NCI-H146 (cell line): ENCODE measurements around the gene INF2.

ENCODE experiments used
- DNase-seq: peaks from one replicate; lab custom pipeline; 2025; lab: John Stamatoyannopoulos, UW

Gene INF2

DNA sequence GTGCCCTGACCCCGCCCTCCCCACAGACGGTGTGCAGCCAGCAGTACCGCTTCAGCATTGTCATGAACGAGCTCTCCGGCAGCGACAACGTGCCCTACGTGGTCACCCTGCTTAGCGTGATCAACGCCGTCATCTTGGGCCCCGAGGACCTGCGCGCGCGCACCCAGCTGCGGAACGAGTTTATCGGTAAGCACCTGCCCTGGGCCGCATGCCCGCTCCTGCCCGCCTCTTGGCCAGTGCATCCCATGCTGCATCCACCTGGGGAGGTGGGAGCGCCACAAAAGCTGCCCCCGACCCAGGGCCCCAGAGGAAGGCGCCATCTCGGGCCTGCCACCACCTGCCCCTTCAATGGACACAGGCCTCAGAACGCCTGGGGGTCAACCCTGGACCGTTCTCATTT is 13.9 kb downstream of the INF2 start:
- DNase-seq: no peak

DNA sequence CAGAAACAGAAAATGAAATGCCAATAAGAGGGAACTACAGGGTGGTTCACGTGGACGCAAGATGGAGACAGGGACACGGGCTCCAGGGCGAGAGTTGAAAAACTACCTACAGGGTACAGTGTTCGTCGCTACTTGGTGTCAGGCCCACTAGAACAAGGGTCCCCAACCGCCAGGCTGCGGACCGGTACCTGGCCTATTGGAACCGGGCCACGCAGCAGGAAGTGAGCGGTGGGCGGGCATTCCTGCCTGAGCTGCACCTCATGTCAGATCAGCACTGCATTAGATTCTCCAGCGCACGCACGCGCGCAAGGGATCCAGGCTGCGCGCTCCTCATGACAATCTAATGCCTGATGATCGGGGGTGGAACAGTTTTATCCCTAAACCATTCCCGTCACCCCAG is 14.8 kb downstream of the INF2 start:
- no peak for DNase-seq

DNA sequence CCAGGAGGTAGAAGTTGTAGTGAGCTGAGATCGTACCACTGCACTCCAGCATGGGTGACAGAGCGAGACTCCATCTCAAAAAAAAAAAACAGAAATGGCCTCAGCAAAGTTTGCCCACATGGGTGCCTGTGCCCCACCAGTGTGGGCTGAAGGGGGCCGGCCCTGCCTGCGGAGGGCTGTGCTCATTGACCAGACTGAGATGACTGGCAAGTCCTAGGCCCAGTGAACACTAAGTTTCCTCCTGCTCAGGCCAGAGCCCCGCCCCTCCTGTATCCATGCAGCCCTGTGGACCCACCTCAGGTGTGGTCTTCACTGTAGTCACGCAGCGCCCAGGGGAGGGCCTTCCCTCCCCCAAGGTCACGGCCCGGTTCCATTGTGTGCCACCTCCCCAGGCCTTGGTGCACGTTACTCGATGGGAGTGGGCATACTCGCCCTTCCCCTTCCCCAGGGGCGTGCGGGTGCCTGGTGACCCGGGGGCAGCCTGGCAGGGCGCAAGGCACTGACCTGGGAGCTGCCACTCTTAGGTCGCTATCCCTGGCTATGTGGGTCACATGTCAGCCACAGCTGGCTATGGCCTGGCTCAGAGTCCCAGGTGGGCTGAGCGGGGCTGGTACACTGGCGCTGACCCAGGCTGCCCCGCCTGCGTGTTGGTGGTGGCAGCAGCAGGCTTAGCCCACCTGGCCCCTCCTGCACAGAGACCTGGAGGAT is 16.1 kb downstream of the INF2 start:
- no peak for DNase-seq

DNA sequence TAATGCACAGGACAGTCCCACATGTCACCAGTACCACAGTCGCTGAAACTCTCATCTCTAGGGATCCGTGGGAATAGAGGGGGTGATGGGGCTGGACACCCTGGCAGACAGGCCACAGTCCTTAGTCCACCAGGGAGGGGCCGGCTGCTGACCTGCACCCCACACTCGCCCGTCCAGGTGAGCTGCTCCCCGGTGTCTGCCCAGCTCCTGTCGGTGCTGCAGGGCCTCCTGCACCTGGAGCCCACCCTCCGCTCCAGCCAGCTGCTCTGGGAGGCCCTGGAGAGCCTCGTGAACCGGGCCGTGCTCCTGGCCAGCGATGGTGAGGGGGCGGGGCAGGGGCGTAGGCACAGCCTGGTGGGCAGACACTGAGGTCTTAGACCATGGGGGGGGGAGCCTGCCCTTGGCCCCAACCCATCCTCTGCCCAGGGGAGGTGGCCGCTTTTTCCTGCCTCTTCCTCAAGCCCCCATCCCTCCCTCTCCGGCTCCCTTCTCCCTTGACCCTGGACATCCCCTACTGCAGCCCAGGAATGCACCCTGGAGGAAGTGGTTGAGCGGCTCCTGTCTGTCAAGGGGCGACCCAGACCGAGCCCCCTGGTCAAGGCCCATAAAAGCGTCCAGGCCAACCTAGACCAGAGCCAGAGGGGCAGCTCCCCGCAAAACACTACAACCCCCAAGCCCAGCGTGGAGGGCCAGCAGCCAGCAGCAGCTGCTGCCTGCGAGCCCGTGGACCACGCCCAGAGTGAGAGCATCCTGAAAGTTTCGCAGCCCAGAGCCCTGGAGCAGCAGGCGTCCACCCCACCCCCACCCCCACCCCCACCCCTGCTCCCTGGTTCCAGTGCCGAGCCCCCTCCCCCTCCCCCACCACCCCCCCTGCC is 17.6 kb downstream of the INF2 start:
- peak; percentile 70 for DNase-seq

DNA sequence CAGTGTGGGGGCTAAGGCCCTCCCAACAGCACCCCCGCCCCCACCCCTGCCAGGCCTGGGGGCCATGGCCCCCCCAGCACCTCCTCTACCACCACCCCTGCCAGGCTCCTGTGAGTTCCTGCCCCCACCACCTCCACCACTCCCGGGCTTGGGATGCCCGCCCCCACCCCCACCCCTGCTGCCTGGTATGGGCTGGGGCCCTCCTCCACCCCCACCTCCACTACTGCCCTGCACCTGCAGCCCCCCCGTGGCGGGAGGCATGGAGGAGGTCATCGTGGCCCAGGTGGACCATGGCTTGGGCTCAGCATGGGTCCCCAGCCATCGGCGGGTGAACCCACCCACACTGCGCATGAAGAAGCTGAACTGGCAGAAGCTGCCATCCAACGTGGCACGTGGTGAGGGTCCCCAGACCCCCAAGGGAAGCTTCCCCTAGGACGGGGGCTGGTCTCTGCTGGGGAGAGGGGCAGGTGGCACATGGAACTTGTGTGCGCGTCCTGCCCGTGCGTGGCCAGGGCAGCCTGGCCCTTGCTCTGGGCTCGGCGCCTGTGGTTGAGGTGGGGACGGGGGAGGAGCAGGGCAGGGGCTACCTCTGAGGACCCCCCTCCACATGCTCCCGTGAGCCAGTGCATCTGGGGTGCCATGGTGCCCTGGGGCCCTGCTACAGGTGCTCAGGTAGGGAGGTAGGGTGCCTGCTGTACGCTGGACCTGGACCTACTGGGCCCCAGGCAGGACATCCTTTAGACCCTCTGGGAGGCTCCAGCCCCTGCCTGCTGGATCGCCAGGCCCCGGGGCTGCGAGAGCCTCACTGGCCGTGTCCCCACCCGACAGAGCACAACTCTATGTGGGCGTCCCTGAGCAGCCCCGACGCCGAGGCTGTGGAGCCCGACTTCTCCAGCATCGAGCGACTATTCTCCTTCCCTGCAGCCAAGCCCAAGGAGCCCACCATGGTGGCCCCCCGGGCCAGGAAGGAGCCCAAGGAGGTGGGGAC is 18.5 kb downstream of the INF2 start:
- DNase-seq: peak; percentile 95

DNA sequence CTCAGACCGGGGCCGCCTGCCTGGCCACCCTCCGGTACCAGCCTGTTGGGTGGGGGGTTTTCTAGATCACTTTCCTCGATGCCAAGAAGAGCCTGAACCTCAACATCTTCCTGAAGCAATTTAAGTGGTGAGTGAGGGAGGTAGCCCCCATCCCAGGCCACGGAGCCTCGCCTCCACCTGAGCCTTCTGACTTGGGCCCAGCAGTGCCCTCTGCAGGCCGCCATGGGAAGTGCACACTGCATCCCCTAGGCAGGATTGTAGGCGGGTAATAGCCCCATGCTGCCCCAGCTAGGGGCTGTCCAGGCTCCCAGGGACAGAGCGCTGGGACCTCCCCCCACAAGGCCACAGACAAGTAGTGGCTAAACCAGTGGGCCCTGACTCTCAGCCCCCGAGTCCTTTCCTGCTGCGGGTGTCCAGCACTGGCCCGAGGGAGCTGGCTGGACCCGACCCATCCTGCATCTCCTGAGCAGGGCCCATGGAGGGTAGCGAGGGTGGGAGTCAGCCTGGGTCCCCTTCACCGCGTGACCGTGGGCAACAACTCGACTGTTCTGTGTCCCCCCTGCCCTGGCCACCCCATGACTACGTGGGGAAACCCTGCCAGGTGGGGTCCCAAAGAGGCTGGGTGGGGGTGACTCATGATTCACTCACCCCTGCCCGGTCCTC is 19.3 kb downstream of the INF2 start:
- DNase-seq: peak; percentile 78

DNA sequence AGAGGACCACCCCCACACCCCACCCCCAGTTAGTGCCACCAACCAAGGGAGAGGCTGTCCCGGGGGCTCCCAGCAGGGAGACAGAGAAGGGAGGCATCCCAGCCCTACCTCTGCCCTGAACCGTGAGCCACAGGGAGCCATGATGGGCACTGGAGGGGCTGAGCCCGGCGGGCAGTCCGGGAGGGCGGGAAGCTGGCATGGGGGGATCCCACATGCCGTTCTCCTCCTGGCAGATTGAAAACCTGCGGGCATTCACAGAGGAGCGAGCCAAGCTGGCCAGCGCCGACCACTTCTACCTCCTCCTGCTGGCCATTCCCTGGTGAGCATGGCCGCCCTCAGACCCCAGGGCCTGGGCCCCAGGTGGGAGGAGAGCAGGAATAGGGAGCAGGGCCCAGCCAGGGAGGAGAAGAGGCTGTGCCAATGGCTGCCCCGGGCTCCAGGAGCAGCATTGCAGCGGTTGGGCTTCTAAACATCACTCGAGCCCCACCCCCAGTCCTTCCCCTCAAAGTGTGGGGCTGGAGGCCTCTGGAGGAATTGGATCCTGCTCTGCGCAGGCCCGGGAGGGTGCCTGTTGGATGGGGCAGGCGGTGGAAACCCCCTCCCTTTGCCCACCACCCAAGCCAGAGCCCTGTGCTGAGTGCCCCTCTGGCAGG is 20.1 kb downstream of the INF2 start:
- DNase-seq: no peak

DNA sequence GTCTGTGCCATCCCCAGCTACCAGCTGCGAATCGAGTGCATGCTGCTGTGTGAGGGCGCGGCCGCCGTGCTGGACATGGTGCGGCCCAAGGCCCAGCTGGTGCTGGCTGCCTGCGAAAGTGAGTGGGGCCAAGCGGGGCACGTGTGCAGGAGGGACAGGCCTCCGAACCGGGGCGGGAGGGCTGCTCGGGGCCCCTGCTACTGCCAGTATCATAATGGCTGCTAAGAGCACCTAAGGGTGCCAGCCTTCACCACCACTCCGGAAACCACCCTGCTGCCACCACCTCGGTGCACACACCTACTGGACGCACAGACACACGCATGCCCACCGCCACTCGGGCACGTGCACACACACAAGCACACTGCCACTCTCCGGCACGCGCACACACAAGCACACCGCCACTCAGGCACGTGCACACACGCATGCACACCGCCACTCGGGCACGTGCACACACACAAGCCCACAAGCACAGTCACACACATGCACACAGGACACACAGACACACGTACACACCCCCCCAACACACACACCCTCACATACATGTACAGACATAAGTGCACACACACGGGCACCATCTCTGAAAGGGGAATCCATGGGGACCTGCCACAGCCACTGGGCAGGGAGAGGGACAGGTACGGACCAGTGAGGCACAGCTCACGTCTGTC is 20.8 kb downstream of the INF2 start:
- no peak for DNase-seq

DNA sequence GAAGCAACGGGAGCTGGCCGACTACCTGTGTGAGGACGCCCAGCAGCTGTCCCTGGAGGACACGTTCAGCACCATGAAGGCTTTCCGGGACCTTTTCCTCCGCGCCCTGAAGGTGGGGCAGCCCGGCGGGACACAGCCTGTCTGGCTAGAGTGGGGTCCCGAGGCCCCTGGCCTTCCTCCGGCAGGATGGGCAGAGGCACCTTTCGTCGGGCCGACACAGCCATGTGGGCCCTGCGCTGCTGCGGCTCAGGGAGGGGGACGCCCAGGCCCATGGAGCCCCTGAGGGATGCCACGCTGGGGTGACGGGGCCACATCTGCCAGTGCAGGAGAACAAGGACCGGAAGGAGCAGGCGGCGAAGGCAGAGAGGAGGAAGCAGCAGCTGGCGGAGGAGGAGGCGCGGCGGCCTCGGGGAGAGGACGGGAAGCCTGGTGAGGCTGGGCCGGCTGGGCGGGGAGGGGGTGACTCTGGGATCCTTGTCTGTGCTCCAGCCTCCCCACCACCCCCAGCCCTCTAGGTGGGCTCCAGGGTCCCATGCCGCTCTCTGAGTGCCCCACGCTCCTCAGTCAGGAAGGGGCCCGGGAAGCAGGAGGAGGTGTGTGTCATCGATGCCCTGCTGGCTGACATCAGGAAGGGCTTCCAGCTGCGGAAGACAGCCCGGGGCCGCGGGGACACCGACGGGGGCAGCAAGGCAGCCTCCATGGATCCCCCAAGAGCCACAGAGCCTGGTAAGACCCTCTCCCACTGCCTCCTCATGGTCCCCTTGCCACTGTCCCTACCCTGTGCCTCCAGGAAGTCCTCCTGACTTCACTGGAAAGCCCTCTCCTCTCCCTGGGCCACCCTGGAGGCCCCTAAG is 23.7 kb downstream of the INF2 start:
- DNase-seq: no peak

DNA sequence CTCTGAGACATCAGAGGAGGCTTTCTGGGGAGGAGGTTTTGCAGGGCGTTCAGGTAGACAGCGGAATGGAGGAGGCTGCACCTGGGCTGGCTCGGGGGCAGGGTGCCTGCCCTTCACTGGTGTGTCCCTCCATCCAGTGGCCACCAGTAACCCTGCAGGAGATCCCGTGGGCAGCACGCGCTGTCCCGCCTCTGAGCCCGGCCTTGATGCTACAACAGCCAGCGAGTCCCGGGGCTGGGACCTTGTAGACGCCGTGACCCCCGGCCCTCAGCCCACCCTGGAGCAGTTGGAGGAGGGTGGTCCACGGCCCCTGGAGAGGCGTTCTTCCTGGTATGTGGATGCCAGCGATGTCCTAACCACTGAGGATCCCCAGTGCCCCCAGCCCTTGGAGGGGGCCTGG is 24.6 kb downstream of the INF2 start:
- DNase-seq: no peak

DNA sequence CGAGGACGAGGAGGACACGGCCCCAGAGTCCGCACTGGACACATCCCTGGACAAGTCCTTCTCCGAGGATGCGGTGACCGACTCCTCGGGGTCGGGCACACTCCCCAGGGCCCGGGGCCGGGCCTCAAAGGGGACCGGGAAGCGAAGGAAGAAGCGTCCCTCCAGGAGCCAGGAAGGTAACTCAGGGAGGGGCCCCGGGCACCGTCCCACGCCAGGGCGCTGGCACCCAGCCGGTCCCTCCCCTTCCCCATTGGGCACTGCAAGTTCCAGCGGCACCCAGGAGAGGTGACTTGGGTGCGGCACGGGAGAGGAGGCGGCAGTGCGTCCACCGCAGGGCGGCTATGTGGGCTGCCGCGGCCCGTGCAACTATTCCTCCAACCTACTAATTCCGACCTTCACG is 25.3 kb downstream of the INF2 start:
- DNase-seq: no peak

DNA sequence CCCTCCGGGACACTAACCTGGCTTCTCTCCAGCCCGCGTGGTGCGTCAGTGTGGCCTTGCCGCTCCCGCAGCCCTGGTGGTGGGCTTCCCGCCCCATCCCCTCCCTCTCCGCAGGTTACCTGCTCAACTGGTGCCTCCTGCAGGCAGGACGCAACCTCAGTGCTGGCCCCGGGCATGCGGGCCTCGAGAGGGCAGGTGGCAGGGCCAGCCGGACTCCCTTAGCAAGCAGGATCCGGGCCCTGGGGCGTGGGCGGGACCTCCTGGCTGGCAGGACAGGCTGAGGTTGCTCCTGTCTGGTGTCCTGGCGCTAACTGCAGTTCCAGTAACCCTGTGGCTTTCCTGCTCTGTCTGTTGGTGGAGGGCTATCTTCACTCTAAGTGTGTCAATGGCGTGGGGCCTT is 26.0 kb downstream of the INF2 start:
- no peak for DNase-seq

DNA sequence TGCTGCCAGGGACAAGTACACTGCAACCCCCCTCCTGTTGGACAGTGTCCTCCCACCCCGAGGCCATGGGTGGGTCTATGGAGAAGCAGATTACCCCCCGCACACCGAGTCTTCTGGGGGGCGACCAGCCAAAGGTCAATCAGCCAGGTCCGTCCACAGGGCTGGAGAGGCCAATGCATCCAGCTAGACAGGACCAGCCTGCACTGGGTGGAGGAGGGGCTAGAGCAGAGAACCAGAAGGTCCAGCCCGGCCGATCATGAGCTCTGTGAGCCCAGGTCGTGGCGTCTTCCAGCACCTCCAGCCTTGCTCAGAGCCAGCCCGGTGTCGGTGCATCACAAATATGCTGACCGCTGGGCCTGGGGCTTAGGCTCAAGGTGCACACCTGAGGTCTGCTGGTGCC is 26.5 kb downstream of the INF2 start:
- no peak for DNase-seq

DNA sequence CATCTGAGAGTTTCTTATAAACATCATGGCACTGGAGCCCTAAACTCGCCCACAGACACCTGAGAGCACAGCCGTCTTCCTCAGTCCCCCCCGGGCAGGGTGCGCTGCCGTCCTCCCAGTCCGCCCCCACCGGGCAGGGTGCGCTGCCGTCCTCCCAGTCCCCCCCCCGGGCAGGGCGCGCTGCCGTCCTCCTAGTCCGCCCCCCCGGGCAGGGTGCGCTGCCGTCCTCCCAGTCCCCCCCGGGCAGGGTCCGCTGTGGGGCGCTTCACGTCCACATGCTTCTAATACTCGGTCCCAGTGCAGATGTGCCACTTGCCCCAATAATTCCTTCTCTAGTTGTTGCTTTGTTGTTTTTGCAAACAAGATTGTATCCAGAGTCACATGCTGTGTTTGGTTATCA is 27.7 kb downstream of the INF2 start:
- DNase-seq: no peak

DNA sequence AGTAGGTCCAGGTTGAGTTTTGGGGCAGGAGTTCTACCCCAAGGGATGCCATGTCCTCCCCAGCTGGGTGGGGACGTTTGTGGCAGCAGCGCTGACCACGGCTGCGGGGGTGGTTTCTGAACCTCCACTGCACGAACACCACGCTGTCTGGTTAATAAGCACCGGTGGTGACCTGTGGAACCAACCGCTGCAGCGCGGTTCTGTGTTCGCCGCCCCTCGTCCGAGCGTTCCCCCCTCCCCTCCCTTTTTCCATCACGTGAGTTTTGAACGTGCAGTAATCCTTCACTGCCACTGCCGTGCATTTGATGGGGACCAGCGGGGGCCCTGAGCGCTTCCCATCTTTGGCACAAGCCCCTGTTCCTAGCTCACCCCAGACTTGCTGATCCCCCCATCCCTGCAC is 28.2 kb downstream of the INF2 start:
- DNase-seq: no peak

DNA sequence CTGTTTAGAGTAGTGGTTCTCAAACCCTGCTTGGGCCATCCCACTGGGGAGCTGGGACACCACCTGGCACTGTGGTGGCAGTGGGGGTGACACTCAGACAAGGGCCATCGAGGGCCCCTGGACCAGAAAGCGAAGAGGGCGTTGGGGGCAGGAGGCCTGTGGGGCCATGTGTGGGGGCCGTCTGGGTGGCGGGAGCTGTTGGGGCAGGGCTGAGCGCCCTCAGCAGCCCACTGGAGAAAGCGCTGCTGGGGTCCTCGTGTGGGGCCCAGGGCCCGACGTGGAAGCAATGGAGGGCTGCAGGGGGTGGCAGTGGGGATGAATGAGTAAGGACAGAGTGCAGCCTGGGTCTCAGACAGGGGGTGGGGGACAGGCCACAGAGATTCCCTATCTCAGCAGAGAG is 28.7 kb downstream of the INF2 start:
- DNase-seq: no peak

DNA sequence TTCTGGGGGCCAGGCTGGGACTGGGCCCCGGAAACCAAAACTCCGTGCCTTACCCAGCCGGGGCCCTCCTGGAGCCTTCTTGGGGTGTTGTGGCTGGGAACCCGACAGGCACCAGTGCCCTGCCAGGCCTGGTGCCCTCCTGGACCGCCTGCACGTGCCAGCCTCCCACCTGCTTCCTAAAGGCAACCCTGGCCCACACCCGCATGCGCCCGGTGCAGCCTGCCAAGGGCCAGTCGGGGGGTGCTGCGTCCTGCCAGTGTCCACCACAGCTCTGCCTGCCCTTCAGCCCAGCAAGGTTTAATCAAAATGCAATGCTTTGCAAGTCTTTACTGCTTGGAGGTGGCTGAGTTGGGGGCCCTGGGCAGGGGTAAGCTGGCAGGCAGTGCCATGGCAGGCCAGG is 29.5 kb downstream of the INF2 start:
- no peak for DNase-seq

DNA sequence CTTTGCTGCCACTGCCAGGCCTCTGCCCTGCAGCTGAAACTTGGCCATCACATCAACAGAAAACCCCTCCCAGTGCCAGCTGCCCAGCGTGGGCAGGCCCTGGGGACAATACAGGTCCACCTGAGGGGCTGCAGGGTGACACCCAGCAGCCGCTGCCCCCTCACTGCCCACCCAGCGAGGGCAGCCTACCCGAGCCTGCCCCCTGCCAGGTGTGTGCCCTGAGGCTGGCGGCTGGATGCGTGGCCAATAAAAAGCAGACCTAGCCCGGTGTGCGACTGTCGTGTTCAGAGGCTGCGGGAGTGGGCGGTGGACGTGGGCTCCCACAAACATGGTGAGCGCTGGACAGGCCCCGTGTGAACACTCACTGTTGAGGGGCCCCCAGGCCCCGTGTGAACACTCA is 29.9 kb downstream of the INF2 start:
- DNase-seq: no peak

DNA sequence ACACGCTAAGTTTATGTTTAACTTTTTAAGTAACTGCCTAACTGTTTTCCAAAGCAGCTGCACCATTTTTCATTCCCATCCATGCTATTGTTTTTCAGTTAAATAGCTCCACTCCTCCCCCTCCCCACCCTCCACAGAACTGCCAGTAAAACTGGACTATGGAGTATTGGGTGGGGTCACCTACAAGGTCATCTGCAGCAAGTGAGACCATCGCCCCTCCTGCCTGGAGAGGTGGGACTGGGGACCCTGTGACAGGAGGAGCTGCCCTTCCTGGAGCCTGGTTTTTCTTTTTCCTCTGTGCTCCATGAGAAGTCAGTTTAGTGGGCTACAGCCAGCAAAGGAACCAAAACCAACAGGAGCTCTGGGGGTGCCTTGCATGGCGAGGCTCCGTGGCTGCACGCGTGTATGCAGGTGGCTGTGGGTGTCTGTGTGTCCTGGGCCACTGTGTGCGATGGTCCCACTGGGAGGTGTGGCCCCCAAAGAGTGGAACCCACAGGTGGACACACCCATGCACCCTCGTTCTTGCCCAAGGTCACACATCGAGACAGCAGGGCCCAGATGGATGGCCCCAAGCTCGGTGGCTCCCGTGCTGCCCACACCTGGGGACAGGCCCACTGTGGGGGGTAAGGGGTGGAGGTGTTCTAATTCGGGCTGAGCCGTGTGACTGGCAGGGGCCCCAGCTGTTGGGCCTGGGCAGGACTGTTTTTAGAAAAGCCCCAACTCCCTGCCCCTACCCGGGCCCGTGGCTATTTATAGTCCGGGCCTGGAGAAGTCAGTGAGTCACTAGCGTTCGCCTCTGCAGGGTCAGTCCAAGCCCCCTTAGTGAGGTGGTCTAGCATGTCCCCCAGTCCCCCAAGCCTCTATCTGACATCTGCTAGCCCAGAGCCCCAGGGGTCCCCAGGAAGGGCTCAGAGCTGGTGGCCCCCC is 32.4 kb downstream of the INF2 start:
- no peak for DNase-seq
